ENCODE data around the gene SESN2.

The SESN2 gene

DNA sequence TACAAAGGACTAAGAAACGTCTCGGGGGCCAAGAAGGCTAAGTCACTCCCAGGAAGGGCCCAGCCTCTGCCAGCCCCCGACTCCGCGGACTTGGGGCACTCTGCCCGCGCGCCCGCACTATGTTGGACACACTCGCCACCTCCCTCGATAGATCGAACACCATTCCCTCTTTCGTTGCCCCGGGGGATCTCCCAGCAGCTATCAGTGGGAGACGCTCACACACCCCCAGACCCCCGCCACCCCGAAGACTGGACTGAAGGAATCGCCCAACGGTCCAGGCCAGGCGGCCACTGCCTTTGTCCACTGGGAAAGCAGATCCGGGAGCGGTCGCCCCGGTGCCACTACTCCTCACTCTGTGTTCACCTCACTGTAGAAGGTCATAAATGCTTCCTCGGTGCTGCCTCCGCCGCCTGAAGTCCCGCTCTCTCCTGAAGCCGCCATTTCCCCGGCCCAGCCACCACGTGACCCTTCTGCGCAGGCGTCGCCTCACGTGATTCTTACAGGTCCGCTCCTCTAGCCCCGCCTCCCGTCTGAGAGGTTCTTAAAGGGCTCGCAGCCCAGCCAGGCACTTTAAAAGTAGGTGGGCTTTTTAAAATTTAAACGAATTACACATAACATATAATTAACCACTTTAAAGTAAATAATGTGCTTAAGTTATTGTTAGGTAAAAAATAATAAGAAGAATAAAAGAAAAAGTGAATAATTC is 26.6 kb upstream of the SESN2 start, which contains the start of gene DNAJC8:
Gene DNAJC8 (minus strand): TSS at position 472 of the 706 bp plus-strand sequence. CDS start 31 bp downstream, at position 441.
- H3K27ac ChIP-seq, result peak within 1 kb of the TSS; percentile 60
- peaks cover 2% of the 10 kb centered on the region for H3K4me1 ChIP-seq
- H3K36me3 ChIP-seq (ENCODE audit: control insufficient read depth, insufficient read depth, low read length), result no peaks in the 10 kb centered on the region
- peak within 1 kb of the TSS; percentile 98 for H3K4me3 ChIP-seq (ENCODE audit: low read depth, low read length)
- H3K9ac ChIP-seq, result peak within 1 kb of the TSS; percentile 17
- H3K27me3 ChIP-seq (ENCODE audit: control insufficient read depth, insufficient read depth, low read length), result no peaks in the 10 kb centered on the region
- H2AFZ ChIP-seq, result peak within 1 kb of the TSS; percentile 79
- H3K9me3 ChIP-seq (ENCODE audit: control insufficient read depth, low read length), result no peaks in the 10 kb centered on the region
- H3K4me2 ChIP-seq (ENCODE audit: low read length), result peak within 1 kb of the TSS; percentile 73
- TF ChIP-seq, protein P1, sequence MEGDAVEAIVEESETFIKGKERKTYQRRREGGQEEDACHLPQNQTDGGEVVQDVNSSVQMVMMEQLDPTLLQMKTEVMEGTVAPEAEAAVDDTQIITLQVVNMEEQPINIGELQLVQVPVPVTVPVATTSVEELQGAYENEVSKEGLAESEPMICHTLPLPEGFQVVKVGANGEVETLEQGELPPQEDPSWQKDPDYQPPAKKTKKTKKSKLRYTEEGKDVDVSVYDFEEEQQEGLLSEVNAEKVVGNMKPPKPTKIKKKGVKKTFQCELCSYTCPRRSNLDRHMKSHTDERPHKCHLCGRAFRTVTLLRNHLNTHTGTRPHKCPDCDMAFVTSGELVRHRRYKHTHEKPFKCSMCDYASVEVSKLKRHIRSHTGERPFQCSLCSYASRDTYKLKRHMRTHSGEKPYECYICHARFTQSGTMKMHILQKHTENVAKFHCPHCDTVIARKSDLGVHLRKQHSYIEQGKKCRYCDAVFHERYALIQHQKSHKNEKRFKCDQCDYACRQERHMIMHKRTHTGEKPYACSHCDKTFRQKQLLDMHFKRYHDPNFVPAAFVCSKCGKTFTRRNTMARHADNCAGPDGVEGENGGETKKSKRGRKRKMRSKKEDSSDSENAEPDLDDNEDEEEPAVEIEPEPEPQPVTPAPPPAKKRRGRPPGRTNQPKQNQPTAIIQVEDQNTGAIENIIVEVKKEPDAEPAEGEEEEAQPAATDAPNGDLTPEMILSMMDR (IDR thresholded peaks at IDR 0.05), result no peak
- peaks cover 7% of the 10 kb centered on the region for H3K79me2 ChIP-seq

DNA sequence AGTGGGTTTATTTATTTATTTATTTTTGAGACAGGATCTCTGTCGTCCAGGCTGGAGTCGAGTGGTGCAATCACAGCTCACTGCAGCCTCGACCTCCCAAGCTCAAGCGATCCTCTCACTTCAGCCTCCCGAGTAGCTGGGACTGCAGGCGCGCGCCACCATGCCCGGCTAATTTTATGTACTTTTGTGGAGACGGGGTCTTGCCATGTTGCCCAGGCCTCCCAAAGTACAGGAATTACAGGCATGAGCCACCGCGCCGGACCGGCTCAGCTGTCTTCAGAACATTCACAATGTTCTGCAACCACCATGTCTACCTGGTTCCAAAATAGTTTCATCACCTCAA is 26.1 kb upstream of the SESN2 start:
- Histone ChIP-seq H3K4me3 (ENCODE audit: low read depth, low read length) (peak overlapping the region; percentile 98), H2AFZ (peak overlapping the region; percentile 79), H3K79me2 (peaks cover 7% of the 10 kb centered on the region), H3K36me3 (ENCODE audit: control insufficient read depth, insufficient read depth, low read length) (no peaks in the 10 kb centered on the region), H3K9ac (no peak overlapping the region), H3K27me3 (ENCODE audit: control insufficient read depth, insufficient read depth, low read length) (no peaks in the 10 kb centered on the region), H3K27ac (peak overlapping the region; percentile 60), H3K9me3 (ENCODE audit: control insufficient read depth, low read length) (no peaks in the 10 kb centered on the region), H3K4me2 (ENCODE audit: low read length) (peak overlapping the region; percentile 73), H3K4me1 (peaks cover 2% of the 10 kb centered on the region)
- TF ChIP-seq, protein P1 (IDR thresholded peaks at IDR 0.05), result no peak

DNA sequence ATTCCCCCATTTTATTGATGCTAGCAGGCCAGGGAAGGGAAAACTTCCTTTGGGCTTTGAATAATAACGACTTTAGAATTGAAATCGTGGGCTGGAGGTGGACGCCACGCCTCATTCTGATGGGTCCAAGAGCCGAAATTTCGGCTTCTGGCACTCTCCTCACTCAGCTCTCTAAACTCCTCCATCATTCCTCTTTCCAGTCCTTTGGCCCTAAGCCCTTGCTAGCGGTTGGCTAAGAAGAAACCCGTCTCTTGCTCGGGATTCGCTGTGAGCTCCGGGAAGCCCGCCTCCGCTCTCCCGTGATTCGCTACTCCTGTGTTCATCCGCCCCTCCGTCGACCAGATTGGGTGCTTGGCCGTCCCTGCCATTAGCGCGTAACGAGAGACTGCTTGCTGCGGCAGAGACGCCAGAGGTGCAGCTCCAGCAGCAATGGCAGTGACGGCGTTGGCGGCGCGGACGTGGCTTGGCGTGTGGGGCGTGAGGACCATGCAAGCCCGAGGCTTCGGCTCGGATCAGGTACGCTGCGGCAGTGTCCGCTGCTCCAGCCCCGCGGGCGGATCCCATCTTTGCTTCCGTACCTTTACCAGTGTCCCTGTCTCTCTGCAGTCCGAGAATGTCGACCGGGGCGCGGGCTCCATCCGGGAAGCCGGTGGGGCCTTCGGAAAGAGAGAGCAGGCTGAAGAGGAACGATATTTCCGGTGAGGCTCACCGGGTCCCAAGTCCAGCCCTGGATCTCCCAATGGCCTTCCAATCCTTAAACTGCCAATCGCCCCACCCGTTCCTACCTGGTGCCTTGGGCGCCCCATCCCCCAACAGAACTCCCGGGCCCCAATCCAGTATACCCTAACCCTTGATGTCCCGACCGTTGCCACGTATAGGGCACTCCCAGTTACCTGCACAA is 23.3 kb upstream of the SESN2 start, which contains the start of gene ATP5IF1:
Gene ATP5IF1 (plus strand): TSS at position 370 of the 901 bp plus-strand sequence. CDS start 60 bp downstream, at position 430.
- Histone ChIP-seq H3K4me2 (ENCODE audit: low read length) (peak within 1 kb of the TSS; percentile 97), H2AFZ (peak within 1 kb of the TSS; percentile 88), H3K9me3 (ENCODE audit: control insufficient read depth, low read length) (no peaks in the 10 kb centered on the region), H3K79me2 (peaks cover 7% of the 10 kb centered on the region), H3K27ac (peak within 1 kb of the TSS; percentile 94), H3K4me3 (ENCODE audit: low read depth, low read length) (peak within 1 kb of the TSS; percentile 99), H3K9ac (peak within 1 kb of the TSS; percentile 67), H3K27me3 (ENCODE audit: control insufficient read depth, insufficient read depth, low read length) (no peaks in the 10 kb centered on the region), H3K4me1 (peaks cover 2% of the 10 kb centered on the region), H3K36me3 (ENCODE audit: control insufficient read depth, insufficient read depth, low read length) (no peaks in the 10 kb centered on the region)
- TF ChIP-seq, protein P1 (IDR thresholded peaks at IDR 0.05), result no peak

DNA sequence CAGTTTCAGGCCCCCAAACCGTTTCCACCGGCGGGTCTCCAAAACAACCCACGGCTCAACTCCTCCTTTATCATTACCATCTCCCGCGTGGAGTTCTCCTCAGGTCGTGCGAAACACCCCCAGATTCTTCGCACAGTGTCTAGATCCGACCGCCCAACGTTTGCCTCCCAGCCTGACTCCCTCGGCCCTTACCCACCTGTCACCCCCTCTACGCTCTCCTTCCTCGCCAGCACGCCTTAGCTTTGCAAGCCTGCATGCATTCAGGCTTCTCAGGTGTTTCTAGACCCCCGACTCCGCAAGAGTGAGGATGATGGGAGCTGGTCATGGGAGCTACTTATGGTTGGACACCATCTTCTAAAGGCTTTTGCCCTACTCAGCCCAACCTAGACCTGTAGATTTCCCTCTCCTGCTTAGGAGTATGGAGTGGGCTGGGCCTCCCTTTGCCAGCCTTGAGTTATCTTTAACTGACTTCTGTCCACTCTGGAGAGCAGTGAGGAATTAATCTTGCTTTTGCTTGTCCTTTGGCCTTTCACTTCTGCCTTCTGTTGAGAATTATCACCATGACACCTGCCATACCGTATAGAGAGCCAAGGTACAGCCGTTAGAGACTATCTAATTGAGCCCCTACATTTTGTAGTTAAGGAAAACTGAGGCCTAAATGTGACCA is 22.5 kb upstream of the SESN2 start:
- H3K36me3 ChIP-seq (ENCODE audit: control insufficient read depth, insufficient read depth, low read length), result no peaks in the 10 kb centered on the region
- H2AFZ ChIP-seq, result peak overlapping the region; percentile 88
- H3K27ac ChIP-seq, result peak overlapping the region; percentile 94
- no peaks in the 10 kb centered on the region for H3K9me3 ChIP-seq (ENCODE audit: control insufficient read depth, low read length)
- peak overlapping the region; percentile 99 for H3K4me3 ChIP-seq (ENCODE audit: low read depth, low read length)
- H3K27me3 ChIP-seq (ENCODE audit: control insufficient read depth, insufficient read depth, low read length), result no peaks in the 10 kb centered on the region
- H3K4me2 ChIP-seq (ENCODE audit: low read length), result peak overlapping the region; percentile 97
- TF ChIP-seq, protein P1 (IDR thresholded peaks at IDR 0.05), result no peak
- peaks cover 7% of the 10 kb centered on the region for H3K79me2 ChIP-seq
- peaks cover 2% of the 10 kb centered on the region for H3K4me1 ChIP-seq
- peak overlapping the region; percentile 67 for H3K9ac ChIP-seq

Data from parathyroid adenoma (tissue), 2 donors.